K562 (cell line): Measurements from ENCODE around the gene ANO6. TPM values are rescaled to one million over a fixed set of nuclear protein-coding genes. Genes with fewer than 3 reads are reported as not detected.

Experiments used
- ATAC-seq: fragments of 200-7000 bp; cut with Tn5 transposase; 3 replicates; pipeline ENCODE4 v1.9.1; 2020; ENCODE audit warnings: moderate library complexity
- BruUV-seq: library from RNA; stranded (reverse); fragments of 400-500 nt; replicated peaks from 2 replicates; lab custom pipeline; 2021; lab: Mats Ljungman, UMichigan
- CTCF ChIA-PET: fragments of 300-600 bp; formaldehyde crosslinking; extraction: SDS; loops from one replicate; lab custom pipeline; 2021; ENCODE audit warnings: low intra/inter-chr PET ratio; lab: Yijun Ruan, JAX
- POLR2A ChIA-PET: fragments of 300-600, 350-650 bp; sonication (Branson Sonifier 250); formaldehyde crosslinking; extraction: SDS; loops from one replicate; lab custom pipeline; 2021; ENCODE audit warnings: antibody characterized with exemption, inconsistent platforms; lab: Yijun Ruan, JAX
- DNase-seq, 4 experiments: peaks; one replicate each; pipeline versions ENCODE4 v3.0.0 to v3.0.0-alpha.2; 2011 to 2018; ENCODE audit warnings: low spot score in 3 of 4, mixed read lengths in 3 of 4; ENCODE audit errors: extremely low read depth in 1 of 4
- FAIRE-seq: peaks from 2 replicates; lab custom pipeline; 2011; peaks lifted over from hg19 to GRCh38; lab: Jason Lieb, UNC
- H2AFZ ChIP-seq: 2 replicates; pipeline ENCODE4 v1.6.0; 2011; ENCODE audit warnings: low read depth, low read length, control low read depth, inconsistent platforms
- H3K27ac ChIP-seq: fragments of 200-600 bp; 3 replicates; pipeline ENCODE4 v1.8.0; 2011; ENCODE audit warnings: low read depth, mild to moderate bottlenecking, control low read depth, inconsistent platforms, low read length, moderate library complexity, mixed read lengths; ENCODE audit errors: extremely low read depth
- H3K27me3 ChIP-seq, 2 experiments: fragments of 300-600 bp in 1 of 2; 2 replicates in 1 of 2; 3 replicates in 1 of 2; pipeline versions ENCODE4 v1.6.0 to v1.8.0; 2011; ENCODE audit warnings: inconsistent platforms in 2 of 2, low read length in 2 of 2, mild to moderate bottlenecking in 1 of 2, mixed read lengths in 1 of 2, moderate library complexity in 1 of 2; ENCODE audit not compliant: control insufficient read depth in 2 of 2, insufficient read depth in 2 of 2
- H3K36me3 ChIP-seq: fragments of 300-600 bp; 3 replicates; pipeline ENCODE4 v1.8.0; 2011; ENCODE audit warnings: mild to moderate bottlenecking, low read length, inconsistent platforms; ENCODE audit not compliant: control insufficient read depth, insufficient read depth
- H3K4me1 ChIP-seq, 2 experiments: fragments of 200-600 bp in 1 of 2; replicated peaks in 1 of 2; 2 replicates in 1 of 2; 3 replicates in 1 of 2; pipeline versions ENCODE4 v1.5.1 to v1.8.0; 2011; ENCODE audit warnings: inconsistent platforms in 2 of 2, low read length in 2 of 2, mild to moderate bottlenecking in 1 of 2, mixed read lengths in 1 of 2, moderate library complexity in 1 of 2; ENCODE audit not compliant: control insufficient read depth in 2 of 2, insufficient read depth in 2 of 2
- H3K4me2 ChIP-seq: 2 replicates; pipeline ENCODE4 v1.6.1; 2011; ENCODE audit warnings: low read length, control low read depth, inconsistent platforms, mixed read lengths; ENCODE audit not compliant: insufficient read depth
- H3K4me3 ChIP-seq: fragments of 200-600 bp; sonication (generic), shearing (Covaris generic); 2 replicates; pipeline ENCODE4 v1.5.1; 2016; ENCODE audit warnings: control low read depth, inconsistent platforms
- H3K79me2 ChIP-seq: fragments of 200-600 bp; 3 replicates; pipeline ENCODE4 v1.8.0; 2011; ENCODE audit warnings: low read length, inconsistent platforms; ENCODE audit not compliant: control insufficient read depth, insufficient read depth
- H3K9ac ChIP-seq, 2 experiments: 2 replicates each; pipeline versions ENCODE4 v1.6.0 to v1.6.1; 2011; ENCODE audit warnings: low read depth in 2 of 2, low read length in 2 of 2, control low read depth in 1 of 2, inconsistent platforms in 1 of 2, mild to moderate bottlenecking in 1 of 2, mixed read lengths in 1 of 2; ENCODE audit not compliant: insufficient read depth in 1 of 2
- H3K9me1 ChIP-seq: one replicate; pipeline ENCODE4 v1.6.0; 2011; ENCODE audit warnings: inconsistent platforms, mild to moderate bottlenecking, low read length, moderate library complexity; ENCODE audit not compliant: control insufficient read depth, insufficient read depth
- H3K9me3 ChIP-seq: replicated peaks from 2 replicates; pipeline ENCODE4 v1.5.1; 2011; ENCODE audit warnings: low read depth, low read length, inconsistent platforms; ENCODE audit not compliant: control insufficient read depth, insufficient read depth
- H4K20me1 ChIP-seq: replicated peaks from 2 replicates; pipeline ENCODE4 v1.6.1; 2011; ENCODE audit warnings: low read length, inconsistent platforms, mixed read lengths; ENCODE audit not compliant: control insufficient read depth, insufficient read depth
- ADNP ChIP-seq: fragments of 200-800 bp; sonication (Bioruptor generic); IDR thresholded peaks from 2 replicates; pipeline ENCODE4 v1.6.1; 2016; ENCODE audit warnings: missing genetic modification characterization, missing compliant biosample characterization
- CHAMP1 ChIP-seq: fragments of 450-650 bp; IDR thresholded peaks from 2 replicates; pipeline ENCODE4 v1.6.1; 2016; ENCODE audit warnings: mild to moderate bottlenecking
- COPS2 ChIP-seq: fragments of 450-650 bp; conservative IDR thresholded peaks from 2 replicates; pipeline ENCODE4 v1.6.1; 2016; ENCODE audit warnings: mild to moderate bottlenecking, moderate library complexity
- GABPA ChIP-seq: fragments of 200-800 bp; sonication (Bioruptor generic); conservative IDR thresholded peaks from 2 replicates; pipeline ENCODE4 v1.6.1; 2016; ENCODE audit warnings: low read depth, missing genetic modification characterization, missing compliant biosample characterization
- HDAC3 ChIP-seq: fragments of 450-650 bp; IDR thresholded peaks from 2 replicates; pipeline ENCODE4 v1.6.1; 2018; ENCODE audit warnings: borderline replicate concordance, mild to moderate bottlenecking, moderate library complexity; ENCODE audit not compliant: partially characterized antibody
- MAFK ChIP-seq: IDR thresholded peaks from 2 replicates; pipeline ENCODE4 v1.6.1; 2011; ENCODE audit warnings: low read length, improper control_type of control experiment
- MIER1 ChIP-seq: fragments of 450-650 bp; IDR thresholded peaks from 2 replicates; pipeline ENCODE4 v1.6.1; 2016; ENCODE audit warnings: antibody characterized with exemption, mild to moderate bottlenecking, low read depth
- NFIC ChIP-seq: fragments of 450-650 bp; IDR thresholded peaks from 2 replicates; pipeline ENCODE4 v1.6.1; 2017; ENCODE audit warnings: mild to moderate bottlenecking, inconsistent platforms
- PHB2 ChIP-seq: fragments of 450-650 bp; IDR thresholded peaks from 2 replicates; pipeline ENCODE4 v1.6.1; 2017; ENCODE audit warnings: low read depth
- PPARD ChIP-seq: fragments of 250-450 bp; sonication (Bioruptor Pico); IDR thresholded peaks from 2 replicates; pipeline ENCODE4 v1.8.0; 2022; ENCODE audit warnings: inconsistent platforms, mild to moderate bottlenecking, moderate library complexity
- RFX7 ChIP-seq: fragments of 250-450 bp; sonication (Bioruptor Pico); IDR thresholded peaks from 2 replicates; pipeline ENCODE4 v1.5.1; 2021; ENCODE audit warnings: mild to moderate bottlenecking
- SRSF1 ChIP-seq: fragments of 200-400 bp; formaldehyde crosslinking; IDR thresholded peaks from 2 replicates; pipeline ENCODE4 v1.6.1; 2017; ENCODE audit warnings: mild to moderate bottlenecking, low read depth, low read length, moderate library complexity
- TEAD4 ChIP-seq, 2 experiments: sonication (generic) in 1 of 2; formaldehyde crosslinking in 1 of 2; IDR thresholded peaks; 2 replicates each; pipeline versions ENCODE4 v1.6.1 to v1.8.0; 2012 to 2022; ENCODE audit warnings: borderline replicate concordance in 1 of 2, inconsistent platforms in 1 of 2, low read length in 1 of 2, mild to moderate bottlenecking in 1 of 2, missing genetic modification reagents in 1 of 2
- WHSC1 ChIP-seq: IDR thresholded peaks from one replicate; pipeline ENCODE4 v1.6.1; 2012; ENCODE audit warnings: low read length, control low read depth, inconsistent platforms
- ZNF23 ChIP-seq: fragments of 250-450 bp; sonication (Bioruptor Pico); IDR thresholded peaks from 2 replicates; pipeline ENCODE4 v1.4.0; 2020; ENCODE audit warnings: mild to moderate bottlenecking
- ZNF347 ChIP-seq: fragments of 450-650 bp; formaldehyde crosslinking; IDR thresholded peaks from 2 replicates; pipeline ENCODE4 v1.4.0; 2020; ENCODE audit warnings: low read depth, mild to moderate bottlenecking, moderate library complexity
- WGBS: fragments of 100-300 bp; shearing (Covaris generic); methylation state at CpG from one replicate; pipeline ENCODE4 v1.1.6; 2016; ENCODE audit warnings: low coverage, mixed read lengths; ENCODE audit not compliant: insufficient coverage; ENCODE audit errors: missing lambda C conversion rate; 5-methylcytosine and 5-hydroxymethylcytosine counted together
- in situ Hi-C: fragments of 300-500 bp; cut with MboI; formaldehyde crosslinking; loops from 4 replicates; pipeline ENCODE4 v1.15.0; 2018; ENCODE audit warnings: inconsistent platforms, mixed read lengths
- intact Hi-C: fragments of 100-400 bp; cut with micrococcal nuclease; formaldehyde crosslinking; loops from 2 replicates; pipeline ENCODE4 v1.14.2; 2022
- polyA plus RNA-seq, 8 experiments: library from polyadenylated mRNA; depleted of rRNA in 4 of 8; stranded (reverse) in 5 of 8; unstranded in 3 of 8; fragments of >200 nt; fragmentation: Nextera tagmentation in 2 of 8; fragmentation: Illumina TruSeq in 1 of 8; extraction: Ambion mirVana in 2 of 8; extraction: Trizol in 1 of 8; gene quantifications; 2 replicates each; pipeline versions ENCODE4 v1.2.1 to v1.2.3, GENCODE V29; 2011 to 2014; ENCODE audit warnings: inconsistent platforms in 1 of 8, missing spikeins in 1 of 8
- total RNA-seq, 7 experiments: library from RNA; depleted of rRNA in 6 of 7; stranded (reverse); fragments of >200 nt in 6 of 7; fragmentation: Illumina TruSeq in 2 of 7; extraction: Trizol in 2 of 7; gene quantifications; 2 replicates each; pipeline versions ENCODE4 v1.2.1 to v1.2.3, GENCODE V29; 2011 to 2021; ENCODE audit warnings: low replicate concordance in 1 of 7

Gene ANO6
- total and polyA plus RNA-seq, 9 of the 15 experiments (the other 6 are each of a cell fraction or from before 2014, with no cell fraction given) = 3.5 to 24.7 (median 20.3) TPM

GRCh38 chr12:45174595-45174994 is 41.3 kb upstream of the ANO6 start:
- no peak overlapping the region for H3K4me3 ChIP-seq
- 0 out of 3 replicates have a peak, but pooled peaks cover 2% of the 10 kb centered on the region for H3K36me3 ChIP-seq
- FAIRE-seq (no peak), ATAC-seq (no peak), DNase-seq (no peak)
- no peaks in the 10 kb centered on the region; the same call in 1 of the 2 replicates for H3K9me3 ChIP-seq
- intact Hi-C loops (loop anchor here (5.0 to 10.0 kb wide), 4 partner anchors 93 to 360 kb away; no protein-coding TSS in a partner anchor), in situ Hi-C loops (no loop called here)
- H3K27ac ChIP-seq = no peak overlapping the region
- H2AFZ ChIP-seq = no peak overlapping the region
- H3K79me2 ChIP-seq = no peaks in the 10 kb centered on the region
- CTCF ChIA-PET = no interaction called here
- BruUV-seq = no TSS peak
- no peaks in the 10 kb centered on the region for H3K9me1 ChIP-seq
- no peaks in the 10 kb centered on the region for H4K20me1 ChIP-seq
- H3K9ac ChIP-seq = no peak overlapping the region
- WGBS = 85% methylated on average over 13 of the region's 14 CpGs
- H3K4me2 ChIP-seq = no peak overlapping the region
- no peaks in the 10 kb centered on the region for H3K27me3 ChIP-seq
- POLR2A ChIA-PET = no interaction called here
- TF ChIP-seq COPS2 (no peak), TEAD4 (IDR thresholded peaks at IDR 0.05; ENCODE audit: low read length) (no peak), TEAD4 (CRISPR knock-in tag; IDR thresholded peaks at IDR 0.05; ENCODE audit: borderline replicate concordance) (no peak), SRSF1 (no peak), MIER1 (no peak), NFIC (no peak), PHB2 (no peak)
- peaks cover 0 to 3% of the 10 kb centered on the region in 2 experiments; a peak in 1 of 5 replicates for H3K4me1 ChIP-seq

- Histone ChIP-seq H3K9me3 (no peaks in the 10 kb centered on the region; the same call in 1 of the 2 replicates), H3K79me2 (no peaks in the 10 kb centered on the region), H3K4me3 (no peak overlapping the region), H3K4me1 (peaks cover 0 to 3% of the 10 kb centered on the region in 2 experiments; a peak in 1 of 5 replicates), H3K27ac (no peak overlapping the region), H3K9ac (no peak overlapping the region), H3K4me2 (no peak overlapping the region), H3K9me1 (no peaks in the 10 kb centered on the region), H3K36me3 (0 out of 3 replicates have a peak, but pooled peaks cover 2% of the 10 kb centered on the region), H4K20me1 (no peaks in the 10 kb centered on the region), H2AFZ (no peak overlapping the region), H3K27me3 (no peaks in the 10 kb centered on the region)
- intact Hi-C loops (loop anchor here (10.0 kb wide), 2 partner anchors 256 to 356 kb away; no protein-coding TSS in a partner anchor), in situ Hi-C loops (no loop called here)
- no peak for DNase-seq
- no peak for ATAC-seq
- ChIA-PET POLR2A (no interaction called here), CTCF (no interaction called here)
- FAIRE-seq = no peak
- no TSS peak for BruUV-seq
- TF ChIP-seq MAFK (no peak), CHAMP1 (no peak), ZNF23 (CRISPR knock-in tag) (no peak), ADNP (tag) (no peak), PPARD (no peak), WHSC1 (no peak), ZNF347 (CRISPR knock-in tag) (no peak), GABPA (tag) (no peak), HDAC3 (no peak), RFX7 (CRISPR knock-in tag) (no peak)
These were observed 37.1 kb upstream of the ANO6 start for GRCh38 chr12:45178771-45179170.
